LHCN-M2 (cell line): ENCODE results near the gene AGMAT. TPM values are rescaled to one million over a fixed set of nuclear protein-coding genes. Genes with fewer than 3 reads are reported as not detected.
"Not testable (repeated sequence)": the region's sequence is repeated elsewhere in the genome, so short reads cannot be mapped to it uniquely, and the experiment has no call there.

Experiments used
- DNase-seq: peaks from one replicate; pipeline ENCODE4 v3.0.0-alpha.2; 2012; ENCODE audit warnings: low read depth
- total RNA-seq: library from RNA; depleted of rRNA; stranded (reverse); fragments of >200 nt; gene quantifications from 2 replicates; pipeline ENCODE4 v1.2.3, GENCODE V29; 2014

AGMAT gene
- total RNA-seq, 1 experiment from 2014 or later, result 3.7 TPM

- DNase-seq, result no peak
Observed at GRCh38 chr1:15616373-15617172, 31.7 kb upstream of the AGMAT start.

DNA sequence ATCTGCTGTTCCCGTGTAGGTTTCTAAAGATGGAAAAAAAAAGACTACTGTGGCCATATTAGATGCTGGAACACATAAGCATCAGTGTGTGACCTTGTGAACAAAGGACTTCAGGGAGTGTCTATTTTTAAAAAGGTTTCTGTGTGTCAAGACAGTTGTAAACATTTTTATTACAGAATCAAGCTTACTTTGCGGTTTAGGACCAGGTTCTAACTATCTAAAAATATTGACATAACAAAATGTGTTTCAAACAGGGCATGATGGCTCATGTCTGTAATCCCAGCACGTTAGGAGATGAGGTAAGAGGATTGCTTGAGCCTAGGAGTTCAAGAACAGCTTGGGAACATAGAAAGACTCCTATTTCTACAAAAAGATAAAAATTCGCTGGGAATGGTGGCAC is 25.3 kb upstream of the AGMAT start:
- DNase-seq, result no peak

DNA sequence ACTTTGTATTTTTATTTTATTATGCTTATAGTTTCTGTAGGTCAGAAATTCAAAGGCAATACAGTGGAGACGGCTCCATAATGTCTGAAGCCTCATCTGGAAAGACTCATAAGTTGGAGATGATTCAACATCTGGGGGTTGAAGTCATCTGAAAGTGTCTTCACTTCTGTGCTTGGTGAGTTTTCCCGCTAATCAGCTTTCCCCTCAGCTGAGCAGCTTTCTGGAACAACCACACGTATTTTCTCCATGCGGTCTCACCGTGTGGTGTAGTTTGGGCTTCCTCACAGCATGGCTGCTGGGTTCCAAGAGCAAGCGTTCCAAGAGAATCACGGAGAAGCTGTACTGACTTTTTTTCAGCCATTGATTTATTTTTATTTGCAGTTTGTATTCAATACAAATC is 24.8 kb upstream of the AGMAT start:
- DNase-seq, result no peak

- DNase-seq, result no peak
Observed at GRCh38 chr1:15605398-15606383, 20.8 kb upstream of the AGMAT start.

- DNase-seq, result not testable (repeated sequence)
Observed at GRCh38 chr1:15604400-15604799, 19.5 kb upstream of the AGMAT start.

DNA sequence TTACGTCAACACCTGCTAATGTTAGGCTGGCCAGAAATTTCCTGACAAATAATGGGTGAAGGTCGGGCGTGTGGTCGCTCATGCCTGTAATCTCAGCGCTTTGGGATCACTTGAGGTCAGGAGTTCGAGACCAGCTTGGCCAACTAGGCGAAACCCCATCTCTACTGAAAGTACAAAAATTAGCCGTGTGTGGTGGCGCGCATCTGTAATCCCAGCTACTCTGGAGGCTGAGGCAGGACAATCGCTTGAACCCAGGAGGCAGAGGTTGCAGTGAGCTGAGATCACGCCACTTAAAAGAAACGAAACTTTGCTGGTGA is 19.1 kb upstream of the AGMAT start:
- not testable (repeated sequence) for DNase-seq

- peak; percentile 95 for DNase-seq
Observed at GRCh38 chr1:15603050-15603965, 18.5 kb upstream of the AGMAT start.

DNA sequence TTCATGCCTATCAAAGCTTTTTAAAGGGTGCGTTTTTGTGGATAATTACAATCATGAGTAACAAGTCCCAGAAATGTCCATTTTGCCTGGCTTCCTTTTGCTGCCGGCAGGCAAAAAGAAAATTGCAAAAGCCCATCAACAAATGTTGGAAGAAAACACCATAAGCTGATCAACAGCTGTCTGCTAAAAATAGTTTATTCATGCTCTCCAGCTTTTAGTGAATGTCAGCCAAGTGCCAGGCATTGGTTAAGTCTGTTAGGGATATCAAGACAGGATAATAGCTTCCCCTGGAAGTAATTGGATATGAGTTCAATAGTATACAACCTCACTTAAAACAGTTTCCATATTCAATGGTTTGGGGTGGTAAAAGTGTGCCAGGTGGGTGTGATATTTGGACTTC is 13.6 kb upstream of the AGMAT start:
- DNase-seq, result peak; percentile 74

GRCh38 chr1:15595809-15596617 is 11.2 kb upstream of the AGMAT start:
- DNase-seq, result no peak

DNA sequence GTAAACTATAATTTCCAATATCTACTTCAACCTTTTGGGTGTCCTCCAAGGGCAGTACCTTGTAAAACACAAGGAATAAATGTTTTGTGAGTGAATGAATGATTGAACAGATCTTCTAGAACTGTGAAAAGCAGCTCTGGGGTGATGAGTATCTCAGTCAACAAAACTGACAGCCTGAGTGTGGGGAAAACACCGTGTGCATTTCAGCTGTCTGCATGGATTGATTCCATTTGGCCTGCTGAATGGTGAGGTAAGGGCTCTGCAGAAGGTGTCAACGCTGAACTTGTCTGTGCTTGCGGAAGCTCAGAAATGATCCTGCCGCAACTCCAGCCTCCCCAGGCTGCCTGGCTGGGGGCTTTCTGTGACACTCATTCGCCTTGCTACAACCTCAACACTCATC is 7.4 kb upstream of the AGMAT start:
- DNase-seq, result no peak

GRCh38 chr1:15583016-15583706 is 1.7 kb downstream of the AGMAT start:
- DNase-seq, result no peak

GRCh38 chr1:15579683-15580047 is 5.2 kb downstream of the AGMAT start:
- DNase-seq, result no peak

DNA sequence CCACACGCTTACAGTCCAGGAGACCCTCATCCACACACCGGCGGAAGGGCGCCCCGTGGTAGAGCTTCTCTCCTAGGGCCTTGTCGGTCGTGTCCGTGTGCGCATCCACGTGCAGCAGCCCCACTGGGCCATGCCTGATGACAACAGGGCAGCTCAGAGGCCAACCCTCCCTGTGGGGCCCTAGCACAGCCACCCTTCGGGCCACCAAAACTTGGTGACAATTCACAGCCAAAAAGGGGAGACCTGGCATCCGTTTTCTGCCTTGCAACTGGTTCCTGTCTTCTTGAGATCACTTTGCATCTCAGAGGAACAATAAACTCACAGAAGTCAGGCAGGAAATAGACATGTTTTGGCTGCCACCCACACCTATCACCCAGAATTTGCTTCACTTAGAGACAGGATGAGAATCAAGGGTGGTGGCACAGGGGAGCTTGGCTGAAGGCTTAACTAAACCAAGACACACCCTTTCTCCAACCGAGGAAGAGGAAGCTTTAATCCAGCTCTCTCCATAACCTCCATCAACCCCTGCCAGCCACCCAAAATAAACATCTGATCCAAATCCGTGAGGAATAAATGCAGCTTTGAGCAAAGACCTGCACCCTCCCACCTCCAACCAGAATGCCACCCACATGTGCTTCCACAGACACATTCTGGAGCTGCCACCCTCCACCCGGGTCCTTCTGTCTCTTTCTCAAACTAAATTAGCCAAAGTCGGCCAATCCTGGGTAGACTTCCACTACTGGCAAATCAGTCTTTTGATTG is 5.7 kb downstream of the AGMAT start:
- no peak for DNase-seq

- DNase-seq, result no peak
Observed at GRCh38 chr1:15577691-15578090, 7.2 kb downstream of the AGMAT start.

DNA sequence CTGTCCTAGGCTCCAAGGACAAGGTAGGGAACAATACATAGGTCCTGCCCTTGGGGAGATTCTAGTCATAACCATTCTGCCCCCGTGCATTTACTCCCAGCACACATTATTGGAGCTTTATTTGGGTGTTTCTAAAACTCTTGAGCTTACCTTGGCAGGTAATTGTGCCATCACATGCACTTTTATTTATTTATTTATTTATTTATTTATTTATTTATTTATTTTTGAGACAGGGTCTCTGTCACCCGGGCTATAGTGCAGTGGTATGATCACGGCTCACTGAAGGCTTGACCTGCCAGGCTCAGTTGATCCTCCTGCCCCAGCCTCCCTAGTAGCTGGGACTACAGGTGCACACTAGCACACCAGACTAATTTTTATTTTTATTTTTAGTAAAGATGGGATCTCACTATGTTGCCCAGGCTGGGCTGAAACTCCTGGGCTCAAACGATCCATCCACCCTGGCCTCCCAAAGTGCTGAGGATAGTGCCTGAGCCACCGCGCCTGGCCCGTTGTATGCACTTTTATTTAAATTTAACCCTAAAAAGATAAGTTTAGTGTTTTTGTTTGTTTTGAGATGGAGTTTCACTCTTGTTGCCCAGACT is 9.2 kb downstream of the AGMAT start:
- no peak for DNase-seq

- DNase-seq, result no peak
Observed at GRCh38 chr1:15574741-15575140, 10.1 kb downstream of the AGMAT start.

DNA sequence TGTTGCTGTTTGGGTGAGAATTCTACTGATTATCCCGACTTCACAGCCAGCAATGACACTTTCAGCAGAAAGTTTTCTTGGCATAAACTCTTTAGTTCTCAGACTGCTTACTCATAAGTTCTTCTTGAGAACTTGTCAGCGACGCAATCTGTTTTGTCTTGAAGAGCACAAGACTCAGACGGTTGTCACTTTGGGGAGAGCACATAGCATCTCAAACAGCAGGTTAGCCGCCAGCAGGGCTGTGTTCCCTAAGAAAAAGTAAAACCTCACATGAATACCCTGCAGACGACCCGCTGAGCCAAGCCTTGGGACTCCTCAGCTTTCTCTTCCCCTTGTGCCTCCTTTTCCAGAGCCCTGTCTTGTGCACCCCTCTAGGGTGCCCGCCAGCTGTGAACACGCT is 11.4 kb downstream of the AGMAT start:
- DNase-seq, result no peak

DNA sequence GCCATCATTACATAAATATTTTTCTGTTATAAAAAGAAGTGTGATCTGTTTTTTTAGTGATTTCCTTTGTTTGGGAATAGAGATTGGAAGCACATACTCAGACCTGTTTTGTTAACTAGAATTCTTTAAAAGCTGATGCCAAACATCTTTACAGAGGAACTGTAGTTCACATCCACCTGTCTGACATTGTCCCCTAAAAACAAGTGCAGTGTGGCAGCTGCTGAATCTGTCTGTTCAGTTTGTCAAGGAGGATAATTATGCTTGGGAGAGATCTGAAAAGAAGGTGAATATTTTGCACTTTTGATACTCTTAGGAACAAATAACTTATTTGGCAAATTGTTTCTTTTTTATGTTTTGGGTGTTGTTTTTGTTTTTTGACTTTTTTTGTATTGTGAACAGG is 13.6 kb downstream of the AGMAT start:
- DNase-seq, result no peak

DNA sequence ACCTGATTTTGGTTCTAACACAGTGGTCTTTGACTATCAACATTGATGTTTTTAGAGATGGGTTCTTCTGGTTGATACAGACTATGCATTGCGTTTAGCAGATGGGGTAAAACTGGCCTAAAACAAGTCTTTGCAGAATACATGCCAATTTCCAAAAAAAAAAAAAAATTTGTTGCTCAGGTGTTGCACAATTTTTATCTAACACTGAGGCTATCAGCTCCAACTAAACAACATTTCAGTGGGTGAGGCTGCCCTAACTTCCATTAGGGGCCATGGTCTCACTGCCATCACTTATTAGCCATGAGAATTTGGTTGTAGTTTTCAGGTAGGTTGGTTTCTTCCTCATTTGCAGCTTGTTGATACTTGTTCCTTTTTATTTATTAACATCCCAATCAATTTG is 14.0 kb downstream of the AGMAT start:
- DNase-seq, result no peak
